ENCODE measurements around the gene NLRP1. TPM values are rescaled to one million over a fixed set of nuclear protein-coding genes. Genes with fewer than 3 reads are reported as not detected.

Gene NLRP1
- total RNA-seq, 1 experiment from 2014 or later: 9.2 TPM

- Histone ChIP-seq H3K27me3 (no peaks in the 10 kb centered on the region), H3K9me3 (peaks cover 2% of the 10 kb centered on the region; the same call in 1 of the 2 replicates), H3K36me3 (no peaks in the 10 kb centered on the region; the same call in 1 of the 2 replicates), H3K4me3 (no peak overlapping the region)
- DNase-seq: no peak
Measured at GRCh38 chr17:5565808-5566207, 18.5 kb downstream of the NLRP1 start.

GRCh38 chr17:5563456-5563855 lies 20.9 kb downstream of the NLRP1 start:
- Histone ChIP-seq H3K27me3 (no peaks in the 10 kb centered on the region), H3K9me3 (peaks cover 2% of the 10 kb centered on the region; the same call in 1 of the 2 replicates), H3K36me3 (no peaks in the 10 kb centered on the region; the same call in 1 of the 2 replicates), H3K4me3 (no peak overlapping the region)
- DNase-seq: no peak

GRCh38 chr17:5562661-5563360 lies 21.5 kb downstream of the NLRP1 start:
- H3K4me3 ChIP-seq: no peak overlapping the region
- no peak for DNase-seq
- H3K9me3 ChIP-seq: peaks cover 2% of the 10 kb centered on the region; the same call in 1 of the 2 replicates
- no peaks in the 10 kb centered on the region; the same call in 1 of the 2 replicates for H3K36me3 ChIP-seq
- no peaks in the 10 kb centered on the region for H3K27me3 ChIP-seq

- no peaks in the 10 kb centered on the region; the same call in 1 of the 2 replicates for H3K36me3 ChIP-seq
- H3K9me3 ChIP-seq: peaks cover 2% of the 10 kb centered on the region; the same call in 1 of the 2 replicates
- H3K27me3 ChIP-seq: no peaks in the 10 kb centered on the region
- no peak overlapping the region for H3K4me3 ChIP-seq
- DNase-seq: no peak
Measured at GRCh38 chr17:5561736-5562571, 22.4 kb downstream of the NLRP1 start.

GRCh38 chr17:5560361-5560988 lies 23.8 kb downstream of the NLRP1 start:
- peaks cover 2% of the 10 kb centered on the region; the same call in 1 of the 2 replicates for H3K9me3 ChIP-seq
- no peaks in the 10 kb centered on the region for H3K27me3 ChIP-seq
- H3K4me3 ChIP-seq: no peak overlapping the region
- no peak for DNase-seq
- no peaks in the 10 kb centered on the region for H3K36me3 ChIP-seq

- no peaks in the 10 kb centered on the region for H3K27me3 ChIP-seq
- H3K36me3 ChIP-seq: no peaks in the 10 kb centered on the region
- H3K4me3 ChIP-seq: no peak overlapping the region
- no peak for DNase-seq
- peaks cover 2% of the 10 kb centered on the region; the same call in 1 of the 2 replicates for H3K9me3 ChIP-seq
Measured at GRCh38 chr17:5558815-5559785, 25.2 kb downstream of the NLRP1 start.

- Histone ChIP-seq H3K9me3 (no peaks in the 10 kb centered on the region), H3K36me3 (no peaks in the 10 kb centered on the region), H3K27me3 (no peaks in the 10 kb centered on the region), H3K4me3 (no peak overlapping the region)
- no peak for DNase-seq
Measured at GRCh38 chr17:5557990-5558389, 26.3 kb downstream of the NLRP1 start.

GRCh38 chr17:5557485-5557884 lies 26.8 kb downstream of the NLRP1 start:
- Histone ChIP-seq H3K36me3 (no peaks in the 10 kb centered on the region), H3K4me3 (no peak overlapping the region), H3K27me3 (no peaks in the 10 kb centered on the region), H3K9me3 (no peaks in the 10 kb centered on the region)
- peak; percentile 20 for DNase-seq

GRCh38 chr17:5555254-5555653 lies 29.1 kb downstream of the NLRP1 start:
- H3K4me3 ChIP-seq: no peak overlapping the region
- no peak for DNase-seq
- H3K27me3 ChIP-seq: no peaks in the 10 kb centered on the region
- H3K36me3 ChIP-seq: no peaks in the 10 kb centered on the region
- no peaks in the 10 kb centered on the region for H3K9me3 ChIP-seq

GRCh38 chr17:5553479-5553878 lies 30.8 kb downstream of the NLRP1 start:
- Histone ChIP-seq H3K27me3 (no peaks in the 10 kb centered on the region), H3K4me3 (no peak overlapping the region), H3K9me3 (no peaks in the 10 kb centered on the region), H3K36me3 (no peaks in the 10 kb centered on the region)
- DNase-seq: no peak

- no peak for DNase-seq
- H3K27me3 ChIP-seq: no peaks in the 10 kb centered on the region
- H3K9me3 ChIP-seq: no peaks in the 10 kb centered on the region
- H3K36me3 ChIP-seq: no peaks in the 10 kb centered on the region
- no peak overlapping the region for H3K4me3 ChIP-seq
Measured at GRCh38 chr17:5552841-5553240, 31.5 kb downstream of the NLRP1 start.

GRCh38 chr17:5545051-5545987 lies 39.0 kb downstream of the NLRP1 start:
- H3K27me3 ChIP-seq: no peaks in the 10 kb centered on the region
- no peaks in the 10 kb centered on the region for H3K36me3 ChIP-seq
- peak; percentile 17 for DNase-seq
- H3K4me3 ChIP-seq: no peak overlapping the region
- H3K9me3 ChIP-seq: no peaks in the 10 kb centered on the region

GRCh38 chr17:5544115-5544514 lies 40.2 kb downstream of the NLRP1 start:
- H3K36me3 ChIP-seq: no peaks in the 10 kb centered on the region
- H3K27me3 ChIP-seq: no peaks in the 10 kb centered on the region
- no peak for DNase-seq

GRCh38 chr17:5541610-5542202 lies 42.6 kb downstream of the NLRP1 start:
- no peak overlapping the region for H3K4me3 ChIP-seq
- H3K9me3 ChIP-seq: no peaks in the 10 kb centered on the region
- no peak for DNase-seq
- H3K36me3 ChIP-seq: no peaks in the 10 kb centered on the region
- H3K27me3 ChIP-seq: no peaks in the 10 kb centered on the region

More at GRCh38 chr17:5544115-5544514, 40.2 kb downstream of the NLRP1 start:
- H3K9me3 ChIP-seq: no peaks in the 10 kb centered on the region
- H3K4me3 ChIP-seq: no peak overlapping the region

- H3K36me3 ChIP-seq: no peaks in the 10 kb centered on the region
- H3K4me3 ChIP-seq: no peak overlapping the region
- H3K9me3 ChIP-seq: no peaks in the 10 kb centered on the region
- DNase-seq: no peak
- H3K27me3 ChIP-seq: no peaks in the 10 kb centered on the region
Measured at GRCh38 chr17:5540321-5540720, 44.0 kb downstream of the NLRP1 start.

Measured in MG63 (cell line).